HPDE6-E6E7 (cell line): Measurements from ENCODE around the gene CCDC88B.
"Not testable (repeated sequence)": the region's sequence is repeated elsewhere in the genome, so short reads cannot be mapped to it uniquely, and the experiment has no call there.

Experiments
- DNase-seq: peaks from one replicate; pipeline ENCODE4 v3.0.0; 2011; ENCODE audit warnings: missing footprints; ENCODE audit errors: extremely low spot score

Gene CCDC88B

DNA sequence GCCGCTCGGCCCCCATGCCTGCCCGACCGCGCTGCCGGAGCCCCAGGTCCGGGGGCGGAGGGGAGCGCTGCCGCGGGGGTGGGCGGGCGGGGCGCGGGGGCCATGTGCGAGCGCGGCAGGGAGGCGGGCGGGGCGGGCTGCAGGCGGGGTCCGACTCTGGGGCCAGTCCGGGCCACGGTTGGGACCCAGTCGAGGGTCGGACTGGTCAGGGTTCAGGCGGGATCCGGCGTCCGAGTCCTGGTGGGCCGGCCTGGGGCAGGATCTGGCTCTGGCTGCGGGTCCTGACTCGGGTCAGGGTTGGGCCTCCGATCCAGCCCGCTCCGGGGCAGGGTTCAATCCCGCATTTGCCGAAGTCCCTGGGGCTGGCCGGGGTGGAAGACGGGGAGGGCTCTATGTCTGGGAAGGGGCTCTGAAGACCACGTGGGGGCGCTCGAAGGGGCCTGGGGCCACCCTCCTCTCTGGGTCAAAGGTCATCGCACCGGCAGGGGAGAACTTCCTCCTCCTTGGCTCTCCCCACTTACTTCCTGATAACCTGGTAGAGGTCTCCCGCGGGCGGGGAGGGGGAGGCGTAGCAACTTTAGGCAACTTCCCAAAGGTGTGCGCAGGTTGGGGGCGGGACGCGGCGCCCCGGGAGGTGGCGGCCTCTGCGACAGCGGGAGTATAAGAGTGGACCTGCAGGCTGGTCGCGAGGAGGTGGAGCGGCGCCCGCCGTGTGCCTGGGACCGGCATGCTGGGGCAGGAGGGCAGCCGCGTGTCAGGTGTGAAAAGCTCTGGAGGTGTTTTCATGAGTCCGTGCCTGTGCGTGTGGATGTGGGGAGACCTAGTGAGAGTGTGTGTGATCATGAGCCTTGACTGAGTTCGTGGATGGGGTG, 34.1 kb upstream of the CCDC88B start:
- DNase-seq, result no peak

DNA sequence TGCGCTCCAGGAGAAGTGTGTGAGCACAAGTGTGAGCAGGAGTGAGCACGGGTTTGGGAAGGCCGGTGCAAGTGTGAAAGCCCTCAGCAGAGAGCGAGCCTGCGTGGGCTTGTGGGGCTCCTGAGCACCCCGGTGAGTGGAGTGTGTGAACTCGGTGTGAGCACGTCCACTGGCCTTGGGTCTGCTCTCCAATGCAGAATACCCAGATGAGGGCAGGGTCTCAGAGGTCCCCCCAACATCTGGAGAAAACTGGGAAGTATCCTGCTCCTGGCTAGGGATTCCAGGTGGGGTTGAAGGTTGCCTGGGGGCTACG, 33.5 kb upstream of the CCDC88B start:
- no peak for DNase-seq

DNA sequence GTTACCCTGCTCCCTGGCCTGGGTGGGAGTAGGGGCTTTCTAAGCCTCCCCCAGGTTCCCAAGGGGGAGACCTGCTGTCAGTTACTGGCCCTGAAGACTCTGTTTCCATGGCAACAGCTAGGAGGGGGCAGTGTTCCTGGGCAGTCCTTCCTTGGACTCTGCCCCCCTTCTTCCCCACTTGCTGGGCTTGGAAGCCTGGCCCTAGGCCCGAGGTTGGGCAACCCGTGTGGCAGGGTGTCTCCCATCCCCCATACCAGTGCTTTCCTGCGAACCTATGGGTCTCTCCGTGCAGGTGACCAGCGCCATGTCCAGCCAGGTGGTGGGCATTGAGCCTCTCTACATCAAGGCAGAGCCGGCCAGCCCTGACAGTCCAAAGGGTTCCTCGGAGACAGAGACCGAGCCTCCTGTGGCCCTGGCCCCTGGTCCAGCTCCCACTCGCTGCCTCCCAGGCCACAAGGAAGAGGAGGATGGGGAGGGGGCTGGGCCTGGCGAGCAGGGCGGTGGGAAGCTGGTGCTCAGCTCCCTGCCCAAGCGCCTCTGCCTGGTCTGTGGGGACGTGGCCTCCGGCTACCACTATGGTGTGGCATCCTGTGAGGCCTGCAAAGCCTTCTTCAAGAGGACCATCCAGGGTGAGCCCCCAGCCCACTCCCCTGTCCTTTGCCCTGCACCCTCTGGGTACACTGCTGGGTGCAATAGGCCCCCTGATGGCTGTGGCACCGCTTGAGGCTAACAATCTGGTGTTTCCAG, 33.0 kb upstream of the CCDC88B start:
- DNase-seq, result no peak

DNA sequence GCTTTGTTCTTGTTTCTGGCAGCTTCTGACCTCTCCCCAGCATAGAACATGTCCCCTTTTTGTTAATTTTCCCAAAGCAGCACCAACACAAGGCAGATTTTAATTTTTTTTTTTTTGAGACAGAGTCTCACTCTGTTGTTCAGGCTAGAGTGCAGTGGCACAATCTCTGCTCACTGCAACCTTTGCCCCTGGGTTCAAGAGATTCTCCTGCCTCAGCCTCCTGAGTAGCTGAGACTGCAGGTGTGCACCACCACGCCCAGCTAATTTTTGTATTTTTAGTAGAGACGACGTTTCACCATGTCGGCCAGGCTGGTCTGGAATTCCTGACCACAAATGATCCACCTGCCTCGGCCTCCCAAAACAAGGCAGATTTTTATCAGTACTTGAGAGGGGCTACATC, 32.2 kb upstream of the CCDC88B start:
- DNase-seq, result not testable (repeated sequence)

DNA sequence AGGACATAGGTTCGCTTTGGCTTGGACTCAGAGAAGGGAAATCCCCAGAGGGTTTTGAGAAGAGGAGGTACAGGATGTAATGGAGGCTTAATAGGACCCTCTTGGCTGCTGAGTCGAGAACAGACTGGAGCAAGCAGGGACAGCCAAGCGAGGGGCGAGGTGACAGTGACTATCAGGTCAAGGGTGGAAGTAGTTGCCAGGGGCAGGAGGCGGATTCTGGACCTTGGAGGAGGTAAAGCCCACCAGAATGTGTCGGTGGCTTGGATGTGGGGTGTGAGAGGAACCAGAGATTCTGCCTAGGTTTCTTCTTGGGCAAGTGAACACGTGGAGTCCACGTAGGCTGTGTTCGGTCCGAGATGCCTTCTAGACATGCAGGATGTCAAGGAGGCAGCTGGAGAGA, 27.1 kb upstream of the CCDC88B start:
- DNase-seq, result no peak

DNA sequence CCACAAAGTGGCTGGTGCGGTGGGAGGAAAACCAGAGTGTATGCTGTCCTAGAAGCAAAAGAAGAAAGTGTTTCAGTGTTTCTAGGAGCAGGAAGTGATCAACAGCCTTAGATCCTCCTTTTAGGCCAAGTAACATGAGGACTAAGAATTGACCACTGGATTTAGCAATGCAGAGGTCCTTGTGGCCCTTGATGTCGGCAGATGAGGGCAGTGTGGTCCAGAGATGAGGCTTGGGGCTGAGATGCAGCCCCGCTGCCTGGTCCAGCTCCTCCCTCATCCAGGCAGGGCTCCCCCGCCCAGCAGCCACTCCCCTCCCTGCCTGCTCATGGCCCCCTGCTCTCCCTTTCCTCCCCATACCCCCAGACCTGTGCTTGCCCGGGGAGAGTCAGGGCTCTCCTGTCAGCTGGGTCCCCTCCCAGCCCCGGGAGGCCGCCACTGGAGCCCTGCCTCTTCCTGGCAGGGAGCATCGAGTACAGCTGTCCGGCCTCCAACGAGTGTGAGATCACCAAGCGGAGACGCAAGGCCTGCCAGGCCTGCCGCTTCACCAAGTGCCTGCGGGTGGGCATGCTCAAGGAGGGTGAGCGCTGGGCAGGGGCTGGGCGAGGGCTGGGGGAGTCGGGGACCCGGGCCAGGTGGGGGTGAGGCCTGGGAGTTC, 26.4 kb upstream of the CCDC88B start:
- DNase-seq, result no peak

DNA sequence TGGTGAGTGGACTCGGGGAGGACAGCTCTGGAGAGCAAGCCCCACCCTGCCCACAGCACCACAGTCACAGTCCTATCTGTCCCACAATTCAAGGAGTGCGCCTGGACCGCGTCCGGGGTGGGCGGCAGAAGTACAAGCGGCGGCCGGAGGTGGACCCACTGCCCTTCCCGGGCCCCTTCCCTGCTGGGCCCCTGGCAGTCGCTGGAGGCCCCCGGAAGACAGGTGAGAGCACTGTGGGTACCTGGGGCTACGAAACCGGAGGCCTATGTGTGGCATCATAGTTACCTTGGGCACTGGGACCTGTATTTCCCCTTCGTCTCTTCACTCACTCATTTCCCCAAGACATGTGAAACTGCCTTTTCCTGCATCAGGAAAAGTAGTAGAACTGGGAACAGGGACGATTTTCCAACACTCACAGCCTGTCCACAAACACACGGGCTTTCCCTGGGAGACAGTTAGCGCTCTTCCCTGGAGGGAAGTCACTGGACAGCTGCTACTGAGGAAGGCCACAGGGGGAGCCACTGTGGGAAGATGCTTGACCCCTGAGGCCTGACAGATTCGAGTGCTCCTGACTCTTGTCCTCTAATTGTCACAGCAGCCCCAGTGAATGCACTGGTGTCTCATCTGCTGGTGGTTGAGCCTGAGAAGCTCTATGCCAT, 25.7 kb upstream of the CCDC88B start:
- no peak for DNase-seq

DNA sequence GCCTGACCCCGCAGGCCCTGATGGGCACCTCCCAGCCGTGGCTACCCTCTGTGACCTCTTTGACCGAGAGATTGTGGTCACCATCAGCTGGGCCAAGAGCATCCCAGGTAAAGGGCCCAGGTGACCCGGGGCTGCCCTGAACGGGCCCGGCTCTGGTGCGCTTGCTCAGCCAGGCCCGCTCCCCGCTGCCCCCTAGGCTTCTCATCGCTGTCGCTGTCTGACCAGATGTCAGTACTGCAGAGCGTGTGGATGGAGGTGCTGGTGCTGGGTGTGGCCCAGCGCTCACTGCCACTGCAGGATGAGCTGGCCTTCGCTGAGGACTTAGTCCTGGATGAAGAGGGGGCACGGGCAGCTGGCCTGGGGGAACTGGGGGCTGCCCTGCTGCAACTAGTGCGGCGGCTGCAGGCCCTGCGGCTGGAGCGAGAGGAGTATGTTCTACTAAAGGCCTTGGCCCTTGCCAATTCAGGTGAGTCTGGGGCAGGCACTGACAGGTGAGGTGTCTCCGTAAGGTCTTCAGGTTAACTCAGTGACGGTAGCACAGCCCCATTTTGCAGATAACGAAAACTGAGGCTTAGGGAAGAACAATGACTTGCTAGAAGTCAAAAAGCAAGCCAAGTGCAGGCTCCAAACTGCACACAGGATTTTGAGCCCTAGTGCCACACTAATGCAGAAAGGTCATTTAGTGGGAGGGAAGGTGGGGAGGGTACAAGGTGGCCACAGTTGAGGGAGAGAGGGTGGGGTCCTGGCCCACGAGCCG, 25.0 kb upstream of the CCDC88B start:
- DNase-seq, result no peak

DNA sequence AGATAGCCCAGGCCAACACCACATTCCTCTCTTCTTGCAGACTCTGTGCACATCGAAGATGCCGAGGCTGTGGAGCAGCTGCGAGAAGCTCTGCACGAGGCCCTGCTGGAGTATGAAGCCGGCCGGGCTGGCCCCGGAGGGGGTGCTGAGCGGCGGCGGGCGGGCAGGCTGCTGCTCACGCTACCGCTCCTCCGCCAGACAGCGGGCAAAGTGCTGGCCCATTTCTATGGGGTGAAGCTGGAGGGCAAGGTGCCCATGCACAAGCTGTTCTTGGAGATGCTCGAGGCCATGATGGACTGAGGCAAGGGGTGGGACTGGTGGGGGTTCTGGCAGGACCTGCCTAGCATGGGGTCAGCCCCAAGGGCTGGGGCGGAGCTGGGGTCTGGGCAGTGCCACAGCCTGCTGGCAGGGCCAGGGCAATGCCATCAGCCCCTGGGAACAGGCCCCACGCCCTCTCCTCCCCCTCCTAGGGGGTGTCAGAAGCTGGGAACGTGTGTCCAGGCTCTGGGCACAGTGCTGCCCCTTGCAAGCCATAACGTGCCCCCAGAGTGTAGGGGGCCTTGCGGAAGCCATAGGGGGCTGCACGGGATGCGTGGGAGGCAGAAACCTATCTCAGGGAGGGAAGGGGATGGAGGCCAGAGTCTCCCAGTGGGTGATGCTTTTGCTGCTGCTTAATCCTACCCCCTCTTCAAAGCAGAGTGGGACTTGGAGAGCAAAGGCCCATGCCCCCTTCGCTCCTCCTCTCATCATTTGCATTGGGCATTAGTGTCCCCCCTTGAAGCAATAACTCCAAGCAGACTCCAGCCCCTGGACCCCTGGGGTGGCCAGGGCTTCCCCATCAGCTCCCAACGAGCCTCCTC, 24.1 kb upstream of the CCDC88B start:
- not testable (repeated sequence) for DNase-seq

DNA sequence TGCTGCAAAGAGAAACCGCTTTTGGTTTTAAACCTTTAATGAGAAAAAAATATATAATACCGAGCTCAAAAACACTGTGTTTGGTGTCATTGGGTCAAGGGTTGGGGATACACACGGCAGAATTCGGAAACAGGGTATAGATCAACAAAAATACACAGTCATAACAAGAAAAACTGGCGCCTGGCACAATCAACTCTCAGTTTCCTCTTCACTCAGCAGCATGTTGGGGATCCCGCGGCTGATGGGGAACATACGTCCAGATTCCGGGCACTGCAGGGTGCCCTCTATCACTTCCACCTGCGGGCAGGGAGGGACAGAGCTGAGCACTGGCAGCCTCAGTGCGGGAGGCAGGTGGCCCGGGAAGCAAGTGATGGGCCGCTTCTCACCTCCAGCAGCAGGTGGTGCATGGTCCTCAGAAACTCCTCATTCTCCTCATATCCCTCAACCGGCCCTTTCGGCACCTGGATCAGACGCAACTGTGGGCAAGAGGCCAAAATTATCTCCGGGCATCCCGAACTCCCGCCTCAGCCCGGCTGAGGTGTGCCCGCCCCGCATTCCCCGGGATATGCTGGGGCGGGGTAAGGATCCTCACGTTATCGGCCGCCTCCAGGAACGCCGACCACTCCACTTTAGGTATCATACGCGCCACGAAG, 23.2 kb upstream of the CCDC88B start:
- DNase-seq, result no peak

DNA sequence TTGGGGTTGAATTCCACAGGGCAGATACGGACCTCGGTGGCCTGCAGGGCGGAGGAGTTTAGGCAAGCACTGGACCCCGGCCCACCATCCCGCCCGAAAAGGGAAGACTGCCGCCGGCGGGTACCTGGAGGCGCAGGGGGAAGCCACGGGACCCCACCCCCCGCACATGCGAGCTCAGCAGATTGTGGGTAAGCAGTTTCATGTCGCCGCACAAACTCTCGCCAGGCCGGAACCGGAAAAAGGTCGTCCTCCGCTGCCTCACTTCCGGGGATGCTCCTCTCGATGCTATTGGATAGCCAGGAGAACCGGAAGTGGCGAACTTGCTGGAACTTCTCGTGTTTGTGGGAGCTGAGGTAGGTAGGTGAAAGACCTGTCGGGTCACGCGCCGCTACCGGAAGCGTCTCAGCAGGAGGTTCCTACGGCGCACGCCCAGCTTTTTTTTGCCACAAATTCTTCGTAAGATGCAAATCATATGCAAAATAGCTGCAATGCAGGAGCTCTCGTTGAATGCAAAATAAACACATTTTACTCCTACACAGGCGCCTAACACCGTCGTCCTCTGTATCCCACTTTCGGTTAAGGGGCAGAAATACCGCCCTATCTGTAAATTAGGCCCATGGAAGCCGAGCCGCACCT, 22.6 kb upstream of the CCDC88B start, which contains the start of gene TRMT112:
Gene TRMT112, minus strand, starts transcription at position 235 of the 636 bp plus-strand sequence. Its CDS starts 33 bp downstream, at position 202.
- DNase-seq, result peak; percentile 94

DNA sequence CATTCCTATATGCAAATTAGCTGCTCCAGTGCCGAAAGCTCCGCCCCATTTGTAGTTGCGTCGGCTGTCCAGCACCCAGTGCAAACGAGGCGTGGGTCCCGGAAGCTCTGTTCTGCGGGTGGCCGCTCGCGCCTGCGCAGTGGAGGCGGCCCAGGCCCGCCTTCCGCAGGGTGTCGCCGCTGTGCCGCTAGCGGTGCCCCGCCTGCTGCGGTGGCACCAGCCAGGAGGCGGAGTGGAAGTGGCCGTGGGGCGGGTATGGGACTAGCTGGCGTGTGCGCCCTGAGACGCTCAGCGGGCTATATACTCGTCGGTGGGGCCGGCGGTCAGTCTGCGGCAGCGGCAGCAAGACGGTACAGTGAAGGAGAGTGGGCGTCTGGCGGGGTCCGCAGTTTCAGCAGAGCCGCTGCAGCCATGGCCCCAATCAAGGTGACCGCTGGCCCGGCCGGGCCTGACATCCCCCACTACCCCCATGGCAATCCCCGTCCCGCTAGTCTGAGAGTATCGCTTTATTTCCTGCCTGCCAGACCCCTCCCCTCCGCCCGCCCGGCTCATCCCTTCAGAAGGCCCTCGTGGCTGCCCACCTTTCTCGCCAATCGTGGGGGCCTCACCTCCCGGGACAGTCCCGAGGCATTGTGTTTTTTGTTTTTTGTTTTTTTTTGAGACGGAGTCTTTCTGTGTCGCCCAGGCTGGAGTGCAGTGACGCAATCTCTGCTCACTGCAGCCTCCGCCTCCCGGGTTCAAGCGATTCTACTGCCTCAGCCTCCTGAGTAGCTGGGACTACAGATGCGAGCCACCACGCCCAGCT, 21.8 kb upstream of the CCDC88B start, which contains the start of gene PRDX5:
Gene PRDX5, plus strand, starts transcription at position 161 of the 805 bp plus-strand sequence. Its CDS starts 95 bp downstream, at position 256.
- peak; percentile 92 for DNase-seq

DNA sequence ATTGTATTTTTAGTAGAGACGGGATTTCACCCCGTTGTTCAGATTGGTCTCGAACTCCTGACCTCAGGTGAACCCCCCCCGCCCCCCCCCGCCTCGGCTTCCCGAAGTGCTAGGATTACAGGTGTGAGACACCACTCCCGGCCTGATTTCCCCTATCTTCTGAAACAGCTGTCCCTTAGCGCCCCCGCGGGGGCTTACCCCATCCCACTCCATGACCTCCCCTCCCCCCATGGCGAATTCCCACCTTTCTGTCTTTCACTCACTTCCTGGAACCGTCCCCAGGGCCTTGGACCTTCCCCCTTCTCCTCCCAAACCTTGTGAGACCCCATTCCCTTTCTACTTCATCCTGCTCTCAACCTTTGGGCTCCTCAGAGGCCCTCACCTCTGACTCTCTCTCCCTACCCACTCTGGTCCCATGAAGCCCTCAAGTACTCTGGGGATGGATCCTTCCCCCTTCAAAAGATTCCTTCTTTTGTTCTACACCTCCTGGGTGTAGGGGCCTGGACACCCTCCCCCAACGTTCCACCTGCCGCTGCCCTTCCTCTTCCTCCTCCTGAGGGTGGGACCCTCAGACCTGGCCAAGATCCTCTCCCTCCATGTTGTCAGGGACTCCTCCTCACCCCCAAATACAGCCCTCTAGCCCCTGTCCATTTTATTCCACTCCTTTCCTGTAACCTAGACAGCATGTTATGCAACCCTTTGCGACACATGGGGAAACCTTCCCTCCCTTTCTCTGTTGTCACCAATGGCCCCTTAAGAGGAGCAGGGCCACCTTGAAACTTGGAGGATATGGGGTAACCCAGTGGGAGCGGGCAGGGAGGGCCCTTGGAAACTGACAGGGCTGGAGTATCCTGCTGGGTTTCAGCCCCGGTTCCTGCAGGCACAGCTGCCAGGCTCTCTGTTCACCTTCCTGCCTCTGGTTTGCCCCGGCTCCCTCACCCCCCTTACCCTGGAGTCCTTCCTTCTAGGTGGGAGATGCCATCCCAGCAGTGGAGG, 20.9 kb upstream of the CCDC88B start:
- DNase-seq, result no peak

DNA sequence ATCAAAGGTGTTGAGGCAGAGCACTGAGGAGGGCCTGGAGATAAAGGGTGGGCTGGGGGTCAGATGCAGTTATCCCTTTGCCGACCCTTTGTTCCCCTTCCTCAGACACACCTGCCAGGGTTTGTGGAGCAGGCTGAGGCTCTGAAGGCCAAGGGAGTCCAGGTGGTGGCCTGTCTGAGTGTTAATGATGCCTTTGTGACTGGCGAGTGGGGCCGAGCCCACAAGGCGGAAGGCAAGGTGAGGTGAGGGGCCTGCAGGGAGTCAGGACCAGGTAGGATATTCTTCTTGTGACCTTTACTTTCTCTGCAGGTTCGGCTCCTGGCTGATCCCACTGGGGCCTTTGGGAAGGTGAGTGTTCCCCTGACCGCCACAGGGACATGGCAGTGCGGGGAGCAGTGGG, 19.4 kb upstream of the CCDC88B start:
- no peak for DNase-seq

DNA sequence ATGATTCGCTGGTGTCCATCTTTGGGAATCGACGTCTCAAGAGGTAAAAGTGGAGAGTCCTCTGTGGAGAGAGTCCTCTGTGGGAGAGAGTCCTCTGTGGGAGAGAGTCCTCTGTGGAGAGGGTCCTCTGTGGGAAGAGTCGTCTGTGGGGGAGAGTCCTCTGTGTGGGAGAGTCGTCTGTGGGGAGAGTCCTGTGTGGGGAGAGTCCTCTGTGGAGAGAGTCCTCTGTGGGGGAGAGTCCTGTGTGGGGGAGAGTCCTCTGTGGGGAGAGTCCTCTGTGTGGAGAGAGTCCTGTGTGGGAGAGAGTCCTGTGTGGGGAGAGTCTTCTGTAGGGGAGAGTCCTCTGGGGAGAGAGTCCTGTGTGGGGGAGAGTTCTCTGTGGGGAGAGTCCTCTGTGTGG, 19.0 kb upstream of the CCDC88B start:
- no peak for DNase-seq

DNA sequence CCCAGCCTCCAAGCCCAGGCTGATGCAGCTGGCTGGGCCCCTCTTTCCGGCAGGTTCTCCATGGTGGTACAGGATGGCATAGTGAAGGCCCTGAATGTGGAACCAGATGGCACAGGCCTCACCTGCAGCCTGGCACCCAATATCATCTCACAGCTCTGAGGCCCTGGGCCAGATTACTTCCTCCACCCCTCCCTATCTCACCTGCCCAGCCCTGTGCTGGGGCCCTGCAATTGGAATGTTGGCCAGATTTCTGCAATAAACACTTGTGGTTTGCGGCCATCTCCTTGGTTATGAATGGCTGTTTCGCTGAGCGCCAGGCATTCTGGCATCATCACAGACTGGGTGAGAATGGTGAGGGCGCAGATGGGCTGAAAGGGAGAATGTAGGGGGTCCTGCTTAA, 18.5 kb upstream of the CCDC88B start:
- DNase-seq, result no peak

DNA sequence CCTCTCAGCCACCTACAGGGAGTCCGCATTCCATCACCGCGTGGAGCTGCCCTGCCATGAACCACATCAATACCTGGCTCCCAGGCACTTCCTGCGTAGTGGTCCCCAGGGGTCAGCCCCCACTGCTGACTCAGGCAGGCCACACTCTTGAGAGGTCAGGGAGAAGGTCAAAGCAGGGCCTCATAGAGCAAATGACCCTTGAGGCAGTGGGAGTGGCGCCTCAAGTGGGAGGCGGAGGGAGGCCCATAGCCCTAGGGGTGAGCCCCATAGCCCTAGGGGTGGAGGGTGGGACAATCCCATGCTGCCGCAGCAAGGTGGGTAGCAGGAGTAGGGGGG, 17.1 kb upstream of the CCDC88B start:
- DNase-seq, result no peak
